IMR-90 (cell line): ENCODE measurements around the gene FATE1. TPM values are rescaled to one million over a fixed set of nuclear protein-coding genes. Genes with fewer than 3 reads are reported as not detected.

Source experiments
- ATAC-seq: fragments of 200-7000 bp; cut with Tn5 transposase; 2 replicates; pipeline ENCODE4 v1.9.1; 2020; ENCODE audit warnings: low read depth, mild to moderate bottlenecking, moderate library complexity
- BruUV-seq: library from RNA; stranded (reverse); fragments of 400-500 nt; replicated peaks from 2 replicates; lab custom pipeline; 2021; lab: Mats Ljungman, UMichigan
- CTCF ChIA-PET: fragments of 300-600 bp; formaldehyde crosslinking; extraction: SDS; loops from one replicate; lab custom pipeline; 2021; ENCODE audit warnings: antibody characterized with exemption; lab: Yijun Ruan, JAX
- POLR2A ChIA-PET: fragments of 300-600 bp; sonication (Branson Sonifier 250); formaldehyde crosslinking; loops from one replicate; lab custom pipeline; 2022; ENCODE audit warnings: antibody characterized with exemption; ENCODE audit not compliant: unreplicated experiment; lab: Charles Lee
- DNase-seq: peaks from one replicate; pipeline ENCODE4 v3.0.0; 2013
- H2AFZ ChIP-seq: replicated peaks from 2 replicates; pipeline ENCODE3; 2013; ENCODE audit warnings: low read length, mild to moderate bottlenecking; ENCODE audit not compliant: poor library complexity
- H2AK5ac ChIP-seq: 2 replicates; pipeline ENCODE4 v1.6.1; 2013; ENCODE audit warnings: low read depth, low read length, inconsistent platforms
- H2AK9ac ChIP-seq: replicated peaks from 2 replicates; pipeline ENCODE3; 2013; ENCODE audit warnings: mild to moderate bottlenecking, low read depth, low read length, moderate library complexity; ENCODE audit not compliant: poor library complexity
- H2BK120ac ChIP-seq: 2 replicates; pipeline ENCODE4 v1.6.1; 2013; ENCODE audit warnings: low read depth, low read length, inconsistent platforms
- H2BK15ac ChIP-seq: 3 replicates; pipeline ENCODE4 v1.6.1; 2013; ENCODE audit warnings: low read depth, low read length, inconsistent platforms
- H2BK20ac ChIP-seq: 2 replicates; pipeline ENCODE4 v1.6.1; 2013; ENCODE audit warnings: low read depth, mild to moderate bottlenecking, inconsistent platforms, low read length, moderate library complexity
- H2BK5ac ChIP-seq: 2 replicates; pipeline ENCODE4 v1.6.1; 2013; ENCODE audit warnings: mild to moderate bottlenecking, low read depth, low read length, inconsistent platforms; ENCODE audit not compliant: poor library complexity, severe bottlenecking
- H3K14ac ChIP-seq: replicated peaks from 2 replicates; pipeline ENCODE4 v1.6.1; 2013; ENCODE audit warnings: low read depth, low read length, inconsistent platforms
- H3K18ac ChIP-seq: 2 replicates; pipeline ENCODE4 v1.6.1; 2013; ENCODE audit warnings: low read depth, low read length, control low read depth
- H3K23ac ChIP-seq: 2 replicates; pipeline ENCODE4 v1.6.1; 2013; ENCODE audit warnings: low read depth, low read length, inconsistent platforms
- H3K27ac ChIP-seq: 2 replicates; pipeline ENCODE4 v1.5.1; 2013; ENCODE audit warnings: mild to moderate bottlenecking, control low read depth, low read length; ENCODE audit not compliant: insufficient read depth
- H3K27me3 ChIP-seq: 2 replicates; pipeline ENCODE4 v1.6.1; 2013; ENCODE audit warnings: low read length; ENCODE audit not compliant: control insufficient read depth, insufficient read depth
- H3K36me3 ChIP-seq: 2 replicates; pipeline ENCODE4 v1.6.1; 2013; ENCODE audit warnings: low read length, mixed read lengths; ENCODE audit not compliant: control insufficient read depth, insufficient read depth
- H3K4ac ChIP-seq: 2 replicates; pipeline ENCODE4 v1.6.1; 2013; ENCODE audit warnings: low read depth, low read length, inconsistent platforms
- H3K4me1 ChIP-seq: 2 replicates; pipeline ENCODE4 v1.6.1; 2013; ENCODE audit warnings: low read length, mixed read lengths; ENCODE audit not compliant: control insufficient read depth, insufficient read depth
- H3K4me2 ChIP-seq: 2 replicates; pipeline ENCODE4 v1.6.1; 2013; ENCODE audit warnings: low read depth, mild to moderate bottlenecking, control low read depth, low read length, moderate library complexity
- H3K4me3 ChIP-seq: 2 replicates; pipeline ENCODE4 v1.5.1; 2013; ENCODE audit warnings: low read depth, mild to moderate bottlenecking, control low read depth, low read length, moderate library complexity; ENCODE audit not compliant: insufficient read depth
- H3K56ac ChIP-seq: 2 replicates; pipeline ENCODE4 v1.6.1; 2013; ENCODE audit warnings: low read length, inconsistent platforms; ENCODE audit not compliant: insufficient read depth; ENCODE audit errors: extremely low read depth
- H3K79me1 ChIP-seq, 2 experiments: 2 replicates each; pipeline ENCODE4 v1.6.1; 2013; ENCODE audit warnings: low read length in 2 of 2, inconsistent platforms in 1 of 2, low read depth in 1 of 2
- H3K9ac ChIP-seq: 2 replicates; pipeline ENCODE4 v1.6.1; 2013; ENCODE audit warnings: low read depth, low read length, control low read depth
- H3K9me1 ChIP-seq: 2 replicates; pipeline ENCODE4 v1.6.1; 2013; ENCODE audit warnings: low read length, inconsistent platforms; ENCODE audit not compliant: insufficient read depth
- H3K9me3 ChIP-seq: 2 replicates; pipeline ENCODE4 v1.6.1; 2013; ENCODE audit warnings: low read length; ENCODE audit not compliant: control insufficient read depth, insufficient read depth
- H4K20me1 ChIP-seq: 2 replicates; pipeline ENCODE4 v1.6.1; 2013; ENCODE audit warnings: low read length, inconsistent platforms; ENCODE audit not compliant: insufficient read depth
- H4K5ac ChIP-seq: 2 replicates; pipeline ENCODE4 v1.6.1; 2013; ENCODE audit warnings: mild to moderate bottlenecking, low read depth, low read length, control low read depth
- H4K8ac ChIP-seq, 2 experiments: 2 replicates each; pipeline ENCODE4 v1.6.1; 2013; ENCODE audit warnings: low read depth in 2 of 2, low read length in 2 of 2, control low read depth in 1 of 2, inconsistent platforms in 1 of 2
- H4K91ac ChIP-seq: 2 replicates; pipeline ENCODE4 v1.6.1; 2013; ENCODE audit warnings: low read depth, low read length, inconsistent platforms; ENCODE audit not compliant: insufficient read depth
- FOS ChIP-seq: fragments of 150-350 bp; IDR thresholded peaks from 2 replicates; pipeline ENCODE4 v1.6.1; 2016; ENCODE audit warnings: low read depth, low read length
- MAFK ChIP-seq: IDR thresholded peaks from 2 replicates; pipeline ENCODE4 v1.6.1; 2012; ENCODE audit warnings: low read depth, low read length, improper control_type of control experiment
- MAZ ChIP-seq: IDR thresholded peaks from 2 replicates; pipeline ENCODE4 v1.6.1; 2012; ENCODE audit warnings: low read depth, mild to moderate bottlenecking, low read length, improper control_type of control experiment, moderate library complexity, borderline replicate concordance
- MXI1 ChIP-seq: IDR thresholded peaks from 2 replicates; pipeline ENCODE4 v1.6.1; 2012; ENCODE audit warnings: low read depth, mild to moderate bottlenecking, low read length, moderate library complexity, borderline replicate concordance
- NFE2L2 ChIP-seq: fragments of 150-350 bp; IDR thresholded peaks from 2 replicates; pipeline ENCODE4 v1.6.1; 2016; ENCODE audit warnings: low read depth, mild to moderate bottlenecking, low read length
- POLR2A ChIP-seq: IDR thresholded peaks from 2 replicates; pipeline ENCODE4 v1.6.1; 2012; ENCODE audit warnings: mild to moderate bottlenecking, low read depth, low read length
- RAD21 ChIP-seq: IDR thresholded peaks from 2 replicates; pipeline ENCODE4 v1.6.1; 2012; ENCODE audit warnings: low read length, improper control_type of control experiment
- RCOR1 ChIP-seq: IDR thresholded peaks from 2 replicates; pipeline ENCODE4 v1.6.1; 2012; ENCODE audit warnings: mild to moderate bottlenecking, low read length, improper control_type of control experiment; ENCODE audit not compliant: insufficient replicate concordance
- RFX5 ChIP-seq: IDR thresholded peaks from 2 replicates; pipeline ENCODE4 v1.8.0; 2012; ENCODE audit warnings: low read depth, mild to moderate bottlenecking, low read length, moderate library complexity
- SMC3 ChIP-seq: fragments of 150-350 bp; IDR thresholded peaks from 2 replicates; pipeline ENCODE4 v1.6.1; 2016; ENCODE audit warnings: low read depth, mild to moderate bottlenecking, antibody characterized with exemption, low read length, moderate library complexity
- WGBS, 2 experiments: methylation state at CpG; one replicate each; pipeline versions ENCODE4 v1.1.5 to v1.1.7; 2013; ENCODE audit warnings: missing lambda C conversion rate in 2 of 2; ENCODE audit not compliant: insufficient read length in 1 of 2; ENCODE audit errors: extremely low coverage in 2 of 2; 5-methylcytosine and 5-hydroxymethylcytosine counted together
- dilution Hi-C: fragments of 300-500 bp; cut with HindIII; formaldehyde crosslinking; loops from one replicate; pipeline ENCODE4 v1.14.3; 2018; ENCODE audit warnings: low sequenced_read_pairs; ENCODE audit not compliant: unreplicated experiment
- in situ Hi-C: fragments of 300-500 bp; cut with MboI; formaldehyde crosslinking; loops from 3 replicates; pipeline ENCODE4 v1.14.3; 2019; ENCODE audit warnings: low sequenced_read_pairs, inconsistent platforms, mixed read lengths
- intact Hi-C: fragments of 100-400 bp; cut with micrococcal nuclease; formaldehyde crosslinking; loops from 2 replicates; pipeline ENCODE4 v1.10.0; 2022
- polyA plus RNA-seq, 3 experiments: library from polyadenylated mRNA; depleted of rRNA; stranded (reverse); fragments of >200 nt; gene quantifications; 2 replicates each; pipeline ENCODE4 v1.2.3, GENCODE V29; 2012; ENCODE audit warnings: low replicate concordance in 1 of 3
- total RNA-seq: library from RNA; depleted of rRNA; stranded (reverse); fragments of >200 nt; gene quantifications from 2 replicates; pipeline ENCODE4 v1.2.3, GENCODE V29; 2012
- TF ChIP-seq, protein P1 (sequence below): fragments of 150-350 bp; IDR thresholded peaks from 2 replicates; pipeline ENCODE4 v1.6.1; 2017; ENCODE audit warnings: mild to moderate bottlenecking, antibody characterized with exemption, low read length, low read depth
- TF ChIP-seq, protein P2 (sequence below): conservative IDR thresholded peaks from 2 replicates; pipeline ENCODE4 v1.5.1; 2012; ENCODE audit warnings: mild to moderate bottlenecking, low read depth, low read length, improper control_type of control experiment
- TF ChIP-seq, protein P3 (sequence below): fragments of 150-350 bp; IDR thresholded peaks from 2 replicates; pipeline ENCODE4 v1.6.1; 2016; ENCODE audit warnings: low read depth, mild to moderate bottlenecking, low read length, moderate library complexity, borderline replicate concordance

FATE1 gene
- total and polyA plus RNA-seq, 2 of the 4 experiments (the other 2 are of a cell fraction), result not detected

DNA sequence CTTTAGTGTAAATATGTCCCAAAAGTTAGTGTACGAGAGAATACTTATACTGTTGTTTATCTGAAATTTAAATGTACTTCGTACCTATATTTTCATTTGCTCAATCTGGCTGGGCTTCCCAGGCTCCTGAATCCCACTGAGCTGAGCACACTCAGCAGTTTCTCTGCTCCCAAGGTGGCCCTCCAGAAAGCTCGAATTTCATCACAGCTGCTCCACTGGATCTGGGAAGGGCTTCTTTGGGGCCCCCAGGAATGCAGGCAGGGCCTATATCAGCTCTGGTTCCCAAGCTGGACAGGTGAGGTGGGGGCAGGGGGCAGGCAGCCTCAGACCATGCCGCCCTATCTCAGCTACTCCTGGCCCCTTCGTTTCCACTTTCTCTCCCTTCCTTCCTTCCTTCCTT lies 1.5 kb upstream of the FATE1 start:
- TF ChIP-seq, protein P1, sequence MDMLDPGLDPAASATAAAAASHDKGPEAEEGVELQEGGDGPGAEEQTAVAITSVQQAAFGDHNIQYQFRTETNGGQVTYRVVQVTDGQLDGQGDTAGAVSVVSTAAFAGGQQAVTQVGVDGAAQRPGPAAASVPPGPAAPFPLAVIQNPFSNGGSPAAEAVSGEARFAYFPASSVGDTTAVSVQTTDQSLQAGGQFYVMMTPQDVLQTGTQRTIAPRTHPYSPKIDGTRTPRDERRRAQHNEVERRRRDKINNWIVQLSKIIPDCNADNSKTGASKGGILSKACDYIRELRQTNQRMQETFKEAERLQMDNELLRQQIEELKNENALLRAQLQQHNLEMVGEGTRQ, result no peak
- TF ChIP-seq SMC3 (no peak), RCOR1 (no peak), POLR2A (no peak), NFE2L2 (no peak), MAFK (no peak), MXI1 (no peak), FOS (no peak), RFX5 (no peak), MAZ (no peak), RAD21 (no peak)
- TF ChIP-seq, protein P2, sequence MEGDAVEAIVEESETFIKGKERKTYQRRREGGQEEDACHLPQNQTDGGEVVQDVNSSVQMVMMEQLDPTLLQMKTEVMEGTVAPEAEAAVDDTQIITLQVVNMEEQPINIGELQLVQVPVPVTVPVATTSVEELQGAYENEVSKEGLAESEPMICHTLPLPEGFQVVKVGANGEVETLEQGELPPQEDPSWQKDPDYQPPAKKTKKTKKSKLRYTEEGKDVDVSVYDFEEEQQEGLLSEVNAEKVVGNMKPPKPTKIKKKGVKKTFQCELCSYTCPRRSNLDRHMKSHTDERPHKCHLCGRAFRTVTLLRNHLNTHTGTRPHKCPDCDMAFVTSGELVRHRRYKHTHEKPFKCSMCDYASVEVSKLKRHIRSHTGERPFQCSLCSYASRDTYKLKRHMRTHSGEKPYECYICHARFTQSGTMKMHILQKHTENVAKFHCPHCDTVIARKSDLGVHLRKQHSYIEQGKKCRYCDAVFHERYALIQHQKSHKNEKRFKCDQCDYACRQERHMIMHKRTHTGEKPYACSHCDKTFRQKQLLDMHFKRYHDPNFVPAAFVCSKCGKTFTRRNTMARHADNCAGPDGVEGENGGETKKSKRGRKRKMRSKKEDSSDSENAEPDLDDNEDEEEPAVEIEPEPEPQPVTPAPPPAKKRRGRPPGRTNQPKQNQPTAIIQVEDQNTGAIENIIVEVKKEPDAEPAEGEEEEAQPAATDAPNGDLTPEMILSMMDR, result no peak
- TF ChIP-seq, protein P3, sequence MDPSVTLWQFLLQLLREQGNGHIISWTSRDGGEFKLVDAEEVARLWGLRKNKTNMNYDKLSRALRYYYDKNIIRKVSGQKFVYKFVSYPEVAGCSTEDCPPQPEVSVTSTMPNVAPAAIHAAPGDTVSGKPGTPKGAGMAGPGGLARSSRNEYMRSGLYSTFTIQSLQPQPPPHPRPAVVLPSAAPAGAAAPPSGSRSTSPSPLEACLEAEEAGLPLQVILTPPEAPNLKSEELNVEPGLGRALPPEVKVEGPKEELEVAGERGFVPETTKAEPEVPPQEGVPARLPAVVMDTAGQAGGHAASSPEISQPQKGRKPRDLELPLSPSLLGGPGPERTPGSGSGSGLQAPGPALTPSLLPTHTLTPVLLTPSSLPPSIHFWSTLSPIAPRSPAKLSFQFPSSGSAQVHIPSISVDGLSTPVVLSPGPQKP, result no peak
- in situ Hi-C loops (no loop called here), dilution Hi-C loops (no loop called here), intact Hi-C loops (no loop called here)
- Histone ChIP-seq H3K4ac (no peak overlapping the region), H2BK5ac (no peak overlapping the region), H4K91ac (no peak overlapping the region), H3K4me3 (no peak overlapping the region), H2BK15ac (no peak overlapping the region), H2BK120ac (no peak overlapping the region), H3K9me3 (no peaks in the 10 kb centered on the region; the same call in 1 of the 2 replicates), H2AFZ (no peak overlapping the region), H3K36me3 (no peaks in the 10 kb centered on the region), H3K56ac (no peak overlapping the region), H3K9ac (no peak overlapping the region), H3K27ac (no peak overlapping the region), H3K27me3 (no peaks in the 10 kb centered on the region; the same call in 1 of the 2 replicates), H2AK9ac (no peak overlapping the region), H3K79me1 (no peaks in the 10 kb centered on the region), H4K8ac (no peak overlapping the region), H4K5ac (no peak overlapping the region), H3K9me1 (no peaks in the 10 kb centered on the region), H3K4me2 (no peak overlapping the region), H3K4me1 (no peaks in the 10 kb centered on the region), H3K18ac (no peak overlapping the region), H2BK20ac (no peak overlapping the region), H2AK5ac (no peak overlapping the region), H3K23ac (no peak overlapping the region), H3K14ac (no peak overlapping the region), H4K20me1 (no peaks in the 10 kb centered on the region)
- no CpG with 5 or more reads among the region's 5 CpGs for WGBS, 2 experiments
- BruUV-seq, result no TSS peak
- DNase-seq (no peak), ATAC-seq (no peak)
- ChIA-PET POLR2A (no interaction called here), CTCF (no interaction called here)
